ENCODE data around the gene RNF13.

GRCh38 chr3:149949181-149949580 lies 136.2 kb downstream of the RNF13 start:
- TF ChIP-seq REST (IDR thresholded peaks at IDR 0.05; ENCODE audit: insufficient read depth in 1 of 2, low read depth in 2 of 2, low read length in 2 of 2) (no peak), POLR2AphosphoS5 (IDR thresholded peaks at IDR 0.05; ENCODE audit: low read depth, low read length) (no peak), SIN3A (IDR thresholded peaks at IDR 0.05; ENCODE audit: borderline replicate concordance, insufficient read depth, low read length) (no peak)
